H1 (cell line): Measurements from ENCODE around the gene LEKR1. TPM values are rescaled to one million over a fixed set of nuclear protein-coding genes. Genes with fewer than 3 reads are reported as not detected.

ENCODE experiments used
- CTCF ChIA-PET: fragments of 300-600 bp; sonication (Branson Sonifier 250); formaldehyde crosslinking; loops from one replicate; lab custom pipeline; 2021; ENCODE audit not compliant: partially characterized antibody; lab: Charles Lee
- POLR2A ChIA-PET: fragments of 300-600 bp; sonication (Branson Sonifier 250); formaldehyde crosslinking; loops from one replicate; lab custom pipeline; 2021; ENCODE audit warnings: inconsistent platforms; ENCODE audit not compliant: partially characterized antibody; lab: Charles Lee
- DNase-seq, 2 experiments: peaks; one replicate each; pipeline versions ENCODE4 v3.0.0 to v3.0.0-alpha.2; 2010 to 2022; ENCODE audit warnings: low spot score in 2 of 2, low read depth in 1 of 2, mixed read lengths in 1 of 2
- FAIRE-seq: peaks from 2 replicates; lab custom pipeline; 2011; peaks lifted over from hg19 to GRCh38; lab: Jason Lieb, UNC
- H2AFZ ChIP-seq: 2 replicates; pipeline ENCODE4 v1.8.1; 2012; ENCODE audit warnings: low read length, inconsistent platforms
- H2AK5ac ChIP-seq: 2 replicates; pipeline ENCODE4 v1.6.1; 2013; ENCODE audit warnings: low read depth, low read length
- H2BK120ac ChIP-seq: replicated peaks from 2 replicates; pipeline ENCODE3; 2013; ENCODE audit warnings: low read depth, low read length, inconsistent platforms
- H2BK12ac ChIP-seq: 2 replicates; pipeline ENCODE4 v1.6.1; 2013; ENCODE audit warnings: low read depth, low read length
- H2BK15ac ChIP-seq: 2 replicates; pipeline ENCODE4 v1.6.1; 2013; ENCODE audit warnings: low read length
- H2BK20ac ChIP-seq: 2 replicates; pipeline ENCODE4 v1.6.1; 2013; ENCODE audit warnings: low read length
- H2BK5ac ChIP-seq: 2 replicates; pipeline ENCODE4 v1.6.1; 2013; ENCODE audit warnings: low read depth, low read length
- H3K14ac ChIP-seq: 2 replicates; pipeline ENCODE4 v1.6.1; 2013; ENCODE audit warnings: inconsistent platforms; ENCODE audit not compliant: insufficient read length
- H3K18ac ChIP-seq: 2 replicates; pipeline ENCODE4 v1.6.1; 2013; ENCODE audit warnings: low read length; ENCODE audit errors: extremely low read depth
- H3K23ac ChIP-seq: 2 replicates; pipeline ENCODE4 v1.6.1; 2013; ENCODE audit warnings: inconsistent platforms; ENCODE audit not compliant: insufficient read length
- H3K23me2 ChIP-seq: 2 replicates; pipeline ENCODE4 v1.6.1; 2013; ENCODE audit warnings: low read depth, low read length
- H3K27ac ChIP-seq: 2 replicates; pipeline ENCODE4 v1.6.1; 2011; ENCODE audit warnings: low read depth, low read length, inconsistent platforms
- H3K27me3 ChIP-seq, 4 experiments: replicated peaks in 1 of 4; 1 replicate in 1 of 4; 2 replicates in 3 of 4; pipeline versions ENCODE4 v1.6.1 to v1.8.1; 2011 to 2013; ENCODE audit warnings: low read length in 3 of 4, mild to moderate bottlenecking in 3 of 4, inconsistent platforms in 2 of 4, mixed read lengths in 2 of 4, moderate library complexity in 1 of 4; ENCODE audit not compliant: control insufficient read depth in 3 of 4, insufficient read depth in 3 of 4; ENCODE audit errors: extremely low read depth in 1 of 4
- H3K36me3 ChIP-seq, 4 experiments: 2 replicates each; pipeline versions ENCODE4 v1.6.1 to v1.8.1; 2011 to 2013; ENCODE audit warnings: mild to moderate bottlenecking in 4 of 4, low read length in 3 of 4, moderate library complexity in 2 of 4, control low read depth in 1 of 4, inconsistent platforms in 1 of 4; ENCODE audit not compliant: insufficient read depth in 4 of 4, control insufficient read depth in 2 of 4
- H3K4ac ChIP-seq: replicated peaks from 2 replicates; pipeline ENCODE3; 2013; ENCODE audit warnings: low read length, low read depth, mixed read lengths, inconsistent platforms; ENCODE audit not compliant: insufficient read length
- H3K4me1 ChIP-seq, 4 experiments: replicated peaks in 1 of 4; 1 replicate in 1 of 4; 2 replicates in 3 of 4; pipeline versions ENCODE4 v1.6.1 to v1.8.1; 2011 to 2013; ENCODE audit warnings: low read length in 3 of 4, inconsistent platforms in 2 of 4, mixed read lengths in 1 of 4; ENCODE audit not compliant: insufficient read depth in 4 of 4, control insufficient read depth in 3 of 4
- H3K4me2 ChIP-seq, 2 experiments: 2 replicates each; pipeline versions ENCODE4 v1.6.1 to v1.8.1; 2011 to 2013; ENCODE audit warnings: low read depth in 2 of 2, low read length in 2 of 2, control low read depth in 1 of 2, inconsistent platforms in 1 of 2, mild to moderate bottlenecking in 1 of 2; ENCODE audit not compliant: insufficient read depth in 1 of 2
- H3K4me3 ChIP-seq, 4 experiments: fragments of 200-600, 300-600 bp in 1 of 4; sonication (generic), shearing (Covaris generic), sonication (Bioruptor Twin) in 1 of 4; 2 replicates each; pipeline versions ENCODE4 v1.5.1 to v1.8.1; 2011 to 2016; ENCODE audit warnings: low read length in 4 of 4, low read depth in 3 of 4, control low read depth in 2 of 4, inconsistent platforms in 2 of 4, mild to moderate bottlenecking in 2 of 4, mixed read lengths in 1 of 4, moderate library complexity in 1 of 4; ENCODE audit not compliant: insufficient read depth in 2 of 4; ENCODE audit errors: extremely low read depth in 1 of 4
- H3K56ac ChIP-seq: replicated peaks from 2 replicates; pipeline ENCODE3; 2013; ENCODE audit warnings: low read depth, mild to moderate bottlenecking, mixed read lengths, low read length, inconsistent platforms; ENCODE audit not compliant: insufficient read length
- H3K79me1 ChIP-seq: 2 replicates; pipeline ENCODE4 v1.6.1; 2013; ENCODE audit warnings: low read depth, low read length, control low read depth
- H3K79me2 ChIP-seq, 2 experiments: 2 replicates each; pipeline versions ENCODE4 v1.6.1 to v1.8.1; 2012 to 2013; ENCODE audit warnings: low read length in 2 of 2, mild to moderate bottlenecking in 2 of 2, inconsistent platforms in 1 of 2; ENCODE audit not compliant: insufficient read depth in 2 of 2, control insufficient read depth in 1 of 2
- H3K9ac ChIP-seq, 4 experiments: replicated peaks in 1 of 4; 1 replicate in 1 of 4; 2 replicates in 3 of 4; pipeline versions ENCODE4 v1.6.1 to v1.8.1; 2011 to 2013; ENCODE audit warnings: low read depth in 3 of 4, low read length in 3 of 4, control low read depth in 2 of 4, mild to moderate bottlenecking in 2 of 4, moderate library complexity in 2 of 4, inconsistent platforms in 1 of 4; ENCODE audit errors: extremely low read depth in 1 of 4
- H3K9me3 ChIP-seq, 2 experiments: 2 replicates each; pipeline versions ENCODE4 v1.6.1 to v1.8.1; 2012 to 2013; ENCODE audit warnings: mild to moderate bottlenecking in 2 of 2, moderate library complexity in 2 of 2, control low read depth in 1 of 2, inconsistent platforms in 1 of 2, low read depth in 1 of 2, low read length in 1 of 2, mixed read lengths in 1 of 2; ENCODE audit not compliant: insufficient read depth in 2 of 2
- H4K20me1 ChIP-seq, 2 experiments: replicated peaks in 1 of 2; 2 replicates each; pipeline versions ENCODE3 to v1.8.1; 2011 to 2013; ENCODE audit warnings: inconsistent platforms in 2 of 2, low read length in 2 of 2, mild to moderate bottlenecking in 1 of 2; ENCODE audit not compliant: insufficient read depth in 2 of 2, control insufficient read depth in 1 of 2
- H4K5ac ChIP-seq: 2 replicates; pipeline ENCODE4 v1.6.1; 2013; ENCODE audit warnings: low read length, low read depth, mixed read lengths, inconsistent platforms; ENCODE audit not compliant: insufficient read length
- H4K8ac ChIP-seq: 2 replicates; pipeline ENCODE4 v1.8.0; 2013; ENCODE audit warnings: mild to moderate bottlenecking, moderate library complexity, low read length, inconsistent platforms; ENCODE audit not compliant: insufficient read depth; ENCODE audit errors: extremely low read depth
- H4K91ac ChIP-seq: replicated peaks from 2 replicates; pipeline ENCODE3; 2013; ENCODE audit warnings: low read length, mixed read lengths, inconsistent platforms; ENCODE audit not compliant: insufficient read length
- ATF3 ChIP-seq: IDR thresholded peaks from 2 replicates; pipeline ENCODE4 v1.6.1; 2011; ENCODE audit warnings: low read depth, mild to moderate bottlenecking, low read length; ENCODE audit not compliant: insufficient read depth
- BACH1 ChIP-seq: IDR thresholded peaks from 2 replicates; pipeline ENCODE4 v1.6.1; 2012; ENCODE audit warnings: low read length, improper control_type of control experiment
- EGR1 ChIP-seq: IDR thresholded peaks from 2 replicates; pipeline ENCODE4 v1.6.1; 2011; ENCODE audit warnings: low read depth, low read length, borderline replicate concordance
- GTF2F1 ChIP-seq: IDR thresholded peaks from 2 replicates; pipeline ENCODE4 v1.6.1; 2012; ENCODE audit warnings: low read depth, low read length, improper control_type of control experiment, borderline replicate concordance
- KDM1A ChIP-seq: fragments of 200-600, 300-600 bp; sonication (generic); IDR thresholded peaks from 2 replicates; pipeline ENCODE4 v1.7.1; 2016; ENCODE audit warnings: mild to moderate bottlenecking, low read length, borderline replicate concordance
- PHF8 ChIP-seq: fragments of 200-600 bp; sonication (generic); conservative IDR thresholded peaks from 2 replicates; pipeline ENCODE4 v1.7.1; 2012; ENCODE audit warnings: low read depth, mild to moderate bottlenecking, inconsistent platforms, low read length, moderate library complexity
- RAD21 ChIP-seq, 2 experiments: IDR thresholded peaks in 1 of 2; conservative IDR thresholded peaks in 1 of 2; 2 replicates each; pipeline ENCODE4 v1.6.1; 2011; ENCODE audit warnings: low read depth in 2 of 2, low read length in 2 of 2, improper control_type of control experiment in 1 of 2, inconsistent platforms in 1 of 2, mild to moderate bottlenecking in 1 of 2, moderate library complexity in 1 of 2
- USF2 ChIP-seq: IDR thresholded peaks from 2 replicates; pipeline ENCODE4 v1.6.1; 2011; ENCODE audit warnings: low read length, improper control_type of control experiment
- WGBS, 2 experiments: shearing (Covaris generic) in 1 of 2; methylation state at CpG; one replicate each; pipeline versions ENCODE4 v1.1.6 to v1.1.7; 2013 to 2015; ENCODE audit warnings: low lambda C conversion rate in 2 of 2, mixed read lengths in 2 of 2, inconsistent platforms in 1 of 2, low coverage in 1 of 2, missing lambda C conversion rate in 1 of 2; ENCODE audit not compliant: insufficient replicate concordance in 2 of 2, insufficient coverage in 1 of 2, insufficient read length in 1 of 2; ENCODE audit errors: extremely low coverage in 1 of 2, missing lambda C conversion rate in 1 of 2; 5-methylcytosine and 5-hydroxymethylcytosine counted together
- polyA plus RNA-seq, 7 experiments: library from polyadenylated mRNA; depleted of rRNA in 3 of 7; stranded (reverse) in 5 of 7; unstranded in 2 of 7; fragments of >200 nt in 5 of 7; fragments of 200-250 nt in 2 of 7; gene quantifications; 1 replicate in 5 of 7; 2 replicates in 1 of 7; 4 replicates in 1 of 7; pipeline versions ENCODE4 v1.2.1 to v1.2.3, GENCODE V29; 2011 to 2013; ENCODE audit warnings: missing spikeins in 2 of 7, mixed read lengths in 2 of 7
- total RNA-seq: library from RNA; stranded (reverse); fragmentation: NEBNext Ultra II Directional; extraction: Animal tissue kit (Norgen Biotek cat#: 25700); gene quantifications from 2 replicates; pipeline ENCODE4 v1.2.1, GENCODE V29; 2021

Gene LEKR1
- total and polyA plus RNA-seq, 2 of the 8 experiments (the other 6 are each of a cell fraction or from before 2014, with no cell fraction given): 0.08 TPM; not detected in 1

DNA sequence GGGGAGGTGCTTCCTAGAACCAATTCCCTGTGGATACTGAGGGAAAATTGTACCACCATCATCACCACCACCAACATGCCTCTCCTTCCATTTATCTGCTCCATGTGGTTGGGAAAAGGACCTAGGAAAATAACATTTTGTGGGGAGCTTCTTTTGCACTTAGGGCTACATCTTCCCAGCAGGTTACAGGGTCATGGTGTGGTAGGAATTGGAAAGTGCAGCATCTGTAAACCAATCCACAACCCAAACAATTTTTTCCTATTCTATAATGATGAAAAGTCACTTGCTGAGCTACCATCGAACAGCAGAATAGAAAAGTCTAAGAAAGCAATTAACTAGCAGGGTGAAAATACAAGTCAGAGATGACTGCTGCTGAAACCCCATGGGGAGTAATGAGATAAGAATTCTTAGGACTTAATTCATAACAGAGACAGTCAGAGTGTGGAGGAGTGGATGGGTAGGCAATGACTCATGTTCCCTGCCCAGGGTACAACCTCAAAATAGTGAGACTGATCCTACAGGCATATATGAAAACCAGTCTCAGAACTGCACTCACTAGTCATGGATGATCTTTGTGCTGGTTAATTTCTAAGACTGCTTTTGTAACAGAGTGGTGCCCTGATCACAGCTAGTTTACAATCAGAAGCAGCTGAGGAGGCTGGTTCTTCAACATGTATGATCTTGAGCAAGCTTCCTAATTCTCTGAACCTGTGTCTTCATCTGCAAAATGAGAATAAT lies 38.1 kb upstream of the LEKR1 start:
- Histone ChIP-seq H3K36me3 (no peaks in the 10 kb centered on the region), H3K4ac (no peak overlapping the region), H3K56ac (no peak overlapping the region), H2BK20ac (no peak overlapping the region), H3K4me2 (no peak overlapping the region), H2BK120ac (no peak overlapping the region), H3K14ac (no peak overlapping the region), H4K91ac (no peak overlapping the region), H3K4me1 (no peaks in the 10 kb centered on the region), H3K4me3 (no peak overlapping the region), H3K79me1 (no peaks in the 10 kb centered on the region), H3K27me3 (no peaks in the 10 kb centered on the region), H2AFZ (no peak overlapping the region), H4K20me1 (no peaks in the 10 kb centered on the region), H3K23ac (no peak overlapping the region), H2AK5ac (no peak overlapping the region), H2BK5ac (no peak overlapping the region), H3K27ac (no peak overlapping the region), H2BK15ac (no peak overlapping the region), H4K5ac (no peak overlapping the region), H3K9ac (peak overlapping the region in 1 of 4 experiments; percentile 34; a peak in 1 of 7 replicates), H3K23me2 (no peaks in the 10 kb centered on the region), H3K9me3 (no peaks in the 10 kb centered on the region), H4K8ac (no peak overlapping the region), H2BK12ac (no peak overlapping the region), H3K79me2 (no peaks in the 10 kb centered on the region), H3K18ac (no peak overlapping the region)
- no peak for FAIRE-seq
- WGBS, 2 experiments: 100% methylated on average over 1 of the region's 1 CpG; no CpG with 5 or more reads in 1 of the 2 experiments
- no peak for DNase-seq
- POLR2A ChIA-PET: interaction anchor here (0.9 kb wide), 1 partner anchor 372 kb away, joined by 3 read pairs; no protein-coding TSS in a partner anchor
- CTCF ChIA-PET: interaction anchor here (0.8 to 1.6 kb wide), 3 partner anchors 12 to 148 kb away, joined by 3 to 4 read pairs (median 3); no protein-coding TSS in a partner anchor
- TF ChIP-seq GTF2F1 (no peak), BACH1 (no peak), USF2 (no peak), PHF8 (no peak), EGR1 (no peak), RAD21 (IDR thresholded peaks at IDR 0.05 in 1 of 2, conservative IDR thresholded peaks at IDR 0.05 in 1 of 2; ENCODE audit: low read depth in 2 of 2, low read length in 2 of 2) (no peak), ATF3 (no peak), KDM1A (no peak)
